Activated T-cell treated with anti-CD3 and anti-CD28 coated beads for 48 hours (primary cell): ENCODE data around the gene CRABP2.

ENCODE experiments used
- DNase-seq: peaks from one replicate; pipeline ENCODE4 v3.0.0-alpha.2; 2020; ENCODE audit warnings: low read depth

Gene CRABP2

DNA sequence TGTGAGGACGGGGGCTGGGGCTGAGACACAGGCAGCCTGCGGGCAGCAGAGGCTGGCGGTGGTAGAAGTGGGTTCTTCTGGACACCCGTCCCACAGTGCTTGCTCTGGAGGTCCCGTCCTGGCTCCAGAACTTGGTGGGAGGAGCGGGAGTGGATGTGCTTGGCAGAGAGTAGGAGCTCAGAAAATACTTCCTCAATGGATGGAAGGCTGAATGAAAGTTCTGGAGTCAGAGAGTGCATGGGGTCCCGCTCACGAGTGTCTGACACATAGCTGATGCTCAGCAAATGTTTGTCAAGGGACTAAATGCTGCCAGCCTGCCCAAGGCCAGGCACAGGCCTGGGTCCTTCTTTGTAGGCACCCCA is 14.7 kb downstream of the CRABP2 start:
- DNase-seq = no peak

DNA sequence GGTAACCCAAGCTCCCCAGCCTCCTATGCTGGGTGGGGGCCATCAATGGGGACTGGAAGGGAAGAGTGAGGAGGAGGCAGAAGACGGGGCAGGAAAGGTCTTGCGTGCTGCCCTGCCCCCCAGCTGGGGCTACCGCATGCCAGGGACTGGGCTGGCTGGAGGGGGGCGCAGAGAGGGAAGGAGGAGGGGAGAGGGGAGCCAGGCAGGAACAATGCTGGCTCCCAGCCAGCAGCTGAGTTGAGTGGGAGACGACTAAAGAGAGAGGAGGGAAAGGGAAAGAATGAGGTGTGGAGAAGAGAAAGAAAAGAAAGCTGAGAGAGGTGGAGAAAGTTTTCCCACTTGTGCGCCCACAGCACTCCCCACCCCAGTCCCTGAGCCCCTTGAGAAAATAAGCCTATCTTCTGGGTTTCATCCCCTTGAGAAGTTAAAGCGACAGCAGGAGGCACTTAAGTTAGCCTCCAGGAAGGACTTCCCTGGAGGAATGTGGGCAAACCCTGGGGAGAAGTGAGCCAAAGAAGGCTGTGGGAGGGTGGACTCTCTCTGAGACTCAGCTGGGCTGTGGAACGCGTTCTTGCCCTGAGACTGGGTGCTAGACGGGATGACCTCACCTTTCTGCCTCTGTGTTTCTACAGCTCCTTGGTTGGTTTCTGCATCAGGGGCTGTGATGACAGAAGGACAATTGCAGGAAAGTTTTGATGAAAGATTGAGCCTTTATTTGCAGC is 15.3 kb downstream of the CRABP2 start:
- no peak for DNase-seq

DNA sequence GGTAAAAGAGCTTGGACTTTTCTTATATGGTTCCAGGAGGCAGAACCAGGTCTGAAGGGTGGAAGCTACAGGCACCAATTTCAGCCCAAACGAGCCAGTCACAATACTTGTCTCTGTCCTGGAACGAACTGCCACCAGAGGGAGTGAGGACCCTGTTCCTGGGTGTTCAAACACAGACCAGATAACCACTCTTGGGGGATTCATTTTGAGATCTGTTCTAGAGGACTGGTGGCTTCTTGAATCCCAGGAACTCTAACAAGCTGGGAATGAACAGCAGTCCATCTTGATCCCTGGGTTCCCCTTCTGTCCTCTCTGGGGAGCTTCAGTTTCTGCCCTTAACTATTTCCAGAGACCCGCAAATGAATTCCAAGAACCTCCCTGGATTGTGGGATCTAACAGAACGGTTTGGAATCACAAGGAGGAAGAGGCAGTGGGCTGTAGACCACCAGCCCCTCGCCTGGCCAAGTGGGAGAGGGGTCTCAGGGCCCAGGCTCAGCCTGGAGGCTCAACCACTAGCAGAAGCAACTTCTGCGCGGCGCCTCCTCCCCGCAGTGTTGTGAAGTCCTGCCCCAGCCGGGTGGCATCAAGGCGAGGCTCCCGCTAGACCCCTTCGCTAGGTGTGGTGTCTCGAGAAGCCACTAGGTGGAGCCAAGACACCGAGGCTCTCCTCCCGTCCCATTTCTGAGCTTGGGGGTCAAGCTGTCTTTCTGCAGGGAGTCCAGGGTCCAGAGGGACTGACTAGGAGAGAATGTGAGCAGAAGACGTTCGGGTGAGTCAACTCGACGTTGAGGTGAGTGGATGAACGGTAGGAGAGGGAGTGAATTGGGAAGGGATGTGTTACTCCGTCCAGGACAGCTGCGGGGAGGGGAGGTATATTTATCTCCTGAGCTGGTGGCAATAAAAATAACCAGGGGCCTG is 16.1 kb downstream of the CRABP2 start:
- peak; percentile 69 for DNase-seq

DNA sequence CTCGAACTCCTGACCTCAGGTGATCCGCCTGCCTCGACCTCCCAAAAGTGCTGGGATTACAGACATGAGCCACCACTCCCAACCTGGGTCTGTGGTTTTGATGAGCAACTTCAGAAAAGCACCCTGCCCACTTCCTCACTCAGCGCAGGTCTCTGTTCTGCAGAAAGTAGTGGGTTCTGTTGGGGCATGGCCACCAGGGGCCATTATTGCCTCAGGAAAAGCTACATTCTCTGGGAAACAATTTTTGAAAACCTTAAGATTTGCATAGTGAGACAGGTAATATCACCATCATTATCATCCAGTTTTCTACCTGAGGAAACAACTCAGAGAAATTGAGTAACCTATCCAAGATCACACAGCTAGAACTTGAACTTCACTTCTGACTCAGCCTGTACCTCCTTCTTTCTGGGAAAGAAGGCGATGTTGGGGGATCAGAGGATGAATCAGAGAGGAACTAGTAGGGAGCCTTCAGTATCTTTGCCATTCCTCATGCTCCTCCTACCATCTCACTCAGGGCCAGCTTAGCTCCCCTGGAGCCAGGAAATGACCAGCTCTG is 21.1 kb downstream of the CRABP2 start:
- no peak for DNase-seq

DNA sequence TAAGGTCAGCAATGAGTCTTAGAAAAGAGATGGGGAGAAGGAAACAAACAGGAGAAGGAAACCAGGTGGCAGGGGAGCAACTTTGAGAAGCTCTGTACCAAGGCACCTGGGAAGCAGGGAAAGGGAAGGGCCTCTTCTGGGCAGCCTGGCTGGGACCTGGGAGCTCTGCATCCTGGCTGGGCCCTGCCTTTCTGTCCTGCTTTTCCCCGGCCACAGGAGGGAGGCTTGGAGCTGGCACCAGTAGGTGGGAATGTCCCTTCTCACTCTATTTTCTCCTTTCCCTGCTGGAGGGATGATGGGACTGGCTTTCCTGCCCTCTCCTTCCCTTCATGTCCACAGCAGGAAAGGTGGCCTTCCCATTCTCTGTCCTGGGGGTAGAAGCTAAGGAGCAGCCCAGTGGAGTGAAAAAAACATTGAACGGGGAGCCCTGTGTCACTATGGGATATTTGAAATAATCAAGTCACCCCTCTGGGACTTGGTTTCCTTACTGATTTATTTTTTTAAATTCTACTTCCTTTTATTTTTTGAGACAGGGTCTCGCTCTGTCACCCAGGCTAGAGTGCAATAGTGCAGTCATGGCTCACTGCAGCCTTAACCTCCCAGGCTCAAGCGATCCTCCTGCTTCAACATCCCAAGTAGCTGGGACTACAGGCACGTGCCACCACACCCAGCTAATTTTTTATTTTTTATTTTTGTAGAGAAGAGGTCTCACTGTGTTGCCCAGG is 23.1 kb downstream of the CRABP2 start:
- DNase-seq = no peak

DNA sequence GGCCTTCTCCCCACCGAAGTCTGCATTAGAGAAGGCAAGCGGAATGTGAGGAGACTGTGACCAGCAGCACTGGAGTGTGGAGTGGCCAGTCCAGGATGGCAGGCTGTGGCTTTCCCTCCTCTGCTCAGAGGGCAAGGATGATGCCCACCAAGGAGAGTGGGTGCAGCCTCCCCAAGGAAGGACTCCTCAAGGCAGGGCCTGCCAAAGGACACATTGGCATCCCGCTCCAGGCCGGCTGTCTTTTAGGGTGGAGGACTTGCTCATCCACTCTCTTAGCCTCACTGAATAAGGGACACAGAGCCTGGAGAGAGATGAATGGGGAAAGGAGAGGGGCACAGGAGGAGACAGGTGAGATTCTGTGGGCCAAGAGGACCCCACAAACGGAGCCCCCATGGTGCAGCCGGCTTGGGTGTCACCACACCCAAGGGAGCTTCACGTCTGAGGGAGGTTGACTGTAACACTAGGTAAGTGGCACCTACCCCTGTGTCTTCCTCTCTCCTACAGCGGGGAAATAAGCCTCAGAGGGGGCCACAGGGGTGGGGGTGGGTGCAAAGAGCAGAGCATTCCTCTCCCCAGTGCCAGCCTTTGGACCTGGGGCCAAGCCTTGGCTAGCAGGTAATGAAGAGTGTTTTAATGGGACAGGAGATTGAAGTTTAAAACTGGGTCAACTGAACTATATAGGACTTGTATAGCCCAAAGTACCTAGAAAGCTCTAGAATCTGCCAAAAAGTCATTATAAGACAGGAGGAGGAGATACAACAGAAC is 24.0 kb downstream of the CRABP2 start:
- DNase-seq = no peak

DNA sequence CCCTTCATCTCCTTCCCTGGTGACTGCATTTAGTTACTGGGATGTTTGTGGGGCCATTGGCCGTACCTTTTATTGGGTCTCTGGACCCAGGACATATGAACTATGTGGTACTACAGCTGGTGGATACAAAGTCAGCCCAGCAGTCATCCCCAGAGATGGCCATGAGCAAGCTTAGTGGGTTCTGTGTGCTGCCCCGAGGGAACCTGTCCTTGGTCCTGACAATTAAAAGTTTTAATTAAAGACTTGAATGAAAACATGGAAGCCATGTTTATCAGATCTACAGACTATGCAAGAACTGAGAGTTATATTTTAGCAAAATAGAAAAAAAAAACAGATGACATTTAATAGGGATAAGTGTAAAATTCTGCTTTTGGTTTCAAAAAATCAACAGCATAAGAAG is 25.3 kb downstream of the CRABP2 start:
- DNase-seq = no peak

DNA sequence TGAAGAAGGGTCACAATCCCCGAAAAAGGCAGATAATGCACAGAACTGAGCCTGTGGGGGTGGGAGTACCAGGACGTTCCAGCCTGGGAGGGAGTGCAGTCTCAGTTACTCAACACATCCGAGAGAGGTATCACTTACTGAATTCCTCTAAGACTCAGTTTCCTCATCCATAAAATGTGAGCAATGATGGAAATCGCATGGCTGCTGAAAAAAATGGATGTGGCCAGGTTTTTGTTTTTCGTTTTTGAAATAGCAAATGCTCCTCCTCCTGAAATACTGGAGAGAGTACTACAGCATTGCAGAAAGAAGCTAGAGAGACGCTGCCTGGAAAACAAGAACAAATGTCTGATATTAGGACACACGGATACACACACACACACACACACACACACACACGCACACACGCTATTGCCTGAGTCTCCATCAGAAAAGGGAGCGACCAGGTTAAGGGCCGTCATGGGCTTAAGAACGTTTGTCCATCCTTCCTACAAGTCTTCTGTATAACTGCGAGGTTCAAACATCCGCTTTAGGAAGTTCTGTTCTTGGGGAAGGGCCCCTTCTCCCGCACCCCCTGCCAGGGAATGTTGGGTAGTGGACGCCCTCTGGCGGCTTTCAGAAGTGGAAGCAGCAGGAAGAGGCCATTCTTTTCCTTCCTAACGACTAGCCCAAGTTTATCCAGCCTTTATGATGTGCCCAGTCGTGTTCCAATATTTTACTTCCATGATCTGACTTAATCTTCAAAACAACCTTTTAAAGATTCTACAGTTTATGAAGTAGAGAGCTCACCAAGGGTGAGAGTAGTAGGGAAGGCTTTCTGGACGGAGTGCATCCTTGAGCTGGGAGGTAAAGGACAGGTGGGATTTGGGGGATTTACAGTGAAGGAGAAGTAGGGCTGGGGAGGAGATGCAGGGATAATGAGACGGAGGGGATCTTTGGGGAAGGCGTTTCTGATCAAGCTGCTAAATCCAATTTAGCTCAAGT is 27.5 kb downstream of the CRABP2 start:
- DNase-seq = no peak

DNA sequence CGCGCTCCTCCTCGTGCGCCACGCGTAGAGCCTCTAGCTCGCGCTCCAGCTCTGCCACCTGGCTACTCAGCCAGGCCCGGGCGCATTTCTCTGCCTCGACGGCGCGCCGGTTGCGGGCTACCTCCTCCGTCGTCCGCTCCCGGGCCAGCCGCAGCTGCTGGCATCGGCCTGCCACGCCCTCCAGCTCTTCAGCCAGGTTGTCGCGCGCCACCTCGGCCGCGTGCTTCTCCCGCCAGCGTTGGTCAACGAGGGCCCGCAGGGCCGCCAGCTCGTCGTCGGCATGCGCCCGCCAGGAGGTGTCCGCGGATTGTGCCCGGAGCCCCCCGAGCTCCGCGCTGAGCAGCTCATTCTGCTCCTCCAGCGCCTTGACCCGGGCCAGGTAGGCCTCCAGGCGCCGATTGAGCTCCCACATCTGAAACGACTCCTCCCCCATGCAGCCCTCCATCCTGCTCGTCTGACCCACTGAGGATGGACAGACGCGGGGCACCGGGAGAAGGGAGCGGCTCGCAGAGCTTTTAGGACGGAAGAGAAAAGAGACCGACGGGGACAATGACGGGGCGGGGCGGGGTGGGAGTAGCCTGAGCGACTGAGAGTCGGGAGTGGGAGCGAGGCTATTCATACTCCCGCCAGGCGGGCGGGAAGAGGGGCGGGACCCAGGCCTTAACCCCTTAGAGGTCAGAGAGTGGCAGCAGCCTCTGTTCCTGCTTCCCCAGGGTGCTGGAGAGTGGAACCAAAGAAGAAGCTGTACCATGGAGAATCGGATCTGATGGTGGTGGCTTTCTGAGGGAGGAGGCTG is 28.4 kb downstream of the CRABP2 start, which contains the start of gene NES:
NES (minus strand) TSS at position 588 of the 796 bp plus-strand sequence; CDS start at position 445, 143 bp downstream.
- DNase-seq = no peak

DNA sequence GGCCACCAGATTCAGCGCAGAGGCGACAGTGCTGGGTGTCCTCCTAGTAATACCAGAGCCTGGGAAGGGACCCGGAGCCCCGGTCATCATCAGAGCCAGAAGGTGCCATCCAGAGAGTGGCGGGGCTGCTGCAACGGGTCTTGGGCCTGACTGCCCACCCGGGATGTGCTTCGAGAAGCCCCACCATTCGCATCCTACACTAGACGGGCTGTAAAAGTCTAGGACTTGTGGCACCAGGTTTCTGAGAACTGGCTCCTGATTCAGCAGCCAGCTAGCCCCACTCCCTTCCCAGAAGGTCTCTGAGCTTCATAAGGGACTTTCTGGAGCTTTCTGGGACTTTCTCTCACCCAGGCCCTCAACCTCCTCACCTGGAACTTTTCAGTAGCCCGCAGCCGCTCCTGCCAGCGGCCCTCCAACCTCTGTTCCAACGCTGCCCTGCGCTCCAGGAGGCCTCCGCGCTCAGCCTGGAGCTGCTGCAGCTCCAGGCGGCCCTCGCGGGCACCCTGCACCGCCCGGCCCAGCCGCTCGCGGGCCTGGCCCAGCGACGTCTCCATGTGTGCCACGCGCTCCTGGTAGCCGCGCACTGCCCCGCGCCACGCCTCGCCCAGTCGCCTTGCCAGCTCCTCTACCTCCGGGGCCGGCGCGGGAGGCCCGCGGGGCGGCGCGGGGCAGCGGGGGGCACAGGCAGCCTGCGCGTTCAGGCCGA is 29.1 kb downstream of the CRABP2 start:
- DNase-seq = no peak

DNA sequence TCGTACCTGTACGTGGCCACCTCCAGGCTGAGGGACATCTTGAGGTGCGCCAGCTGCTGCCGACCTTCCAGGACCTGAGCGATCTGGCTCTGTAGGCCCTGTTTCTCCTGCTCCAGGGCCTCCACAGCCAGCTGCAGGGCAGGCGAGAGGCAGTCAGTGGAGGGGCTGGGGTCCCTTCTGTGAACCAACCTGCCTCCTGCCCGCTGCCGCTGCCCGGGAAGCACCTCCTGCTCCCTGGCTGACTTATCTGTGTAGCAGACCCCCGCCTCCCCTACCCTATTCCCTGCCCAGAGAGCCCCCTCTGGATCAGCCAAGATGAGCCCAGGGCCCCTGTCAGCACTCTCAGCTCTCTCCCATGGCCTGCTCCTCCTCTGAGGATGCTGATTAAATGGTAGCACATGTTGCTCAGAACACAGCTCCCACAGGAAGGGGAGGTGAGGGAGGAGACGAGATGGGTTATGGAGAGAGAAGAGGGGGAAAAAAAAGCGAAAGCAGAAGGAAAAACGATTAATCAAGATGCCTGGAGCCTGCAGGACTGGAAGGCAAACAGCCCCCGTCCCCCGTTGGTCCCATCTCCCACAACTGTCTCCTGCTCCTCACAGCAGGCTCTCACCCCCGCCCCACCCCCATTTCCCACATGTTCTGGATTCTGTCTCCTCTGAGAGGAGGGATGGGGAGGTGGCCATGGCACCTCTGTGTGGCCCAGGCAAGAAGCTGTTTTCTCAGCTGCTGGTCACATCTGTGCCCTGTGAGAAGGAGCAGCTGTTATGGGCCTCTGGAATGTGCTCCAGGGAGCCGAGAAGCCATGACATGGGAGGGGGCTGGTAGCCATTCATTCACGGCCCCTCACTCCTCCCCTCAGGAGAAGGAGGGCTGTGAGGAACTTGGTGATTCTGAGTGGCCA is 29.9 kb downstream of the CRABP2 start:
- DNase-seq = no peak

DNA sequence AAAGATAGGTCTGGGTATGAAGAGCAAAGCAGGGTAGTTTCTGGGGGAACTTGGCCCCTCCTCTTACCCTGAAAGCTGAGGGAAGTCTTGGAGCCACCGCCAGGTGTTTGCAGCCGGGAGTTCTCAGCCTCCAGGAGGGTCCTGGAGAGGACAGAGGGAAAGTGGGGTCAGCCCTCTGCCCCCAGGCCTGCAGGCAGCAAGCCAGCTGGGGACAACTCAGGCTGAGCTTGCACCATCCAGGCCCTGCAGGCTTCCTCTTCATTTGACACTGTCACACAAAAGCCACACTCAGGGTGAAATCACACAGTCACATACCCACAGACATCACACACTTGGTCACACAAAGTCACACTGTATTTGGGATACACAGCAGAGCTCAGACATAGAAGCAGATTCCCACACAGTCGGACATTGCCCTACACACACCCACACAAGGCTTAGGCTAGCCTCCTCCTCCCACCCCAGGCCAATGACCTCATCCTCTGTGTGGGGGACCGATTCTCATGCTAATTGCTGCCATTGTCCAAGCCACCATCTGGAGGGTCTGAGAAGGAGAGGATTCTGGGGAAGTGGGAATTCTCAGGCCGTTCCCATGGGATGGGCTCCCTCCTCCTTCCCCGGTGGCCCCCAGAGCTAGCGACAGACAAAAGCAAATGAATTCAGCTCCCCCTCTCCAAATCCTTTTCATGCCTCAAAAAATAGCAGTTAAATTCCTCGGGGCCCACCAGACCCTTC is 31.8 kb downstream of the CRABP2 start:
- no peak for DNase-seq

DNA sequence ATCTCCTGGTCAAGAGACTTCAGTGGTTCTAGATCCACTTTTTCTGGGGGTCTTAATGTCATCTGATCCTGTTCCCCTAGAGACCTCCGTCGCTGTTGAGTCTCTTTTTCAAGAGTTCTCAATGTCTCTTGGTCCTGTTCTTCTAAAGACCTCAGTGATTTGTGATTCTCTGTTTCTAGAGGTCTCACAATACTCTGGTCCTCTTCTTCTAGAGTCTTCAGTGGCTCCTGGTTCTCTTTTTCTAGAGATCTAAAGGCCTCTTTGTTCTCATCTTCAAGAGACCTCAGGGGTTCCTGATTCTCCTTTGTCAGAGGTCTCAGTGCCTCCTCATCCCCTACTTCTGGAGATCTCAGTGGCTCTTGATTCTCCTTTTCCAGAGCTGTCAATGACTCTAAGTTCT is 33.6 kb downstream of the CRABP2 start:
- DNase-seq = no peak

DNA sequence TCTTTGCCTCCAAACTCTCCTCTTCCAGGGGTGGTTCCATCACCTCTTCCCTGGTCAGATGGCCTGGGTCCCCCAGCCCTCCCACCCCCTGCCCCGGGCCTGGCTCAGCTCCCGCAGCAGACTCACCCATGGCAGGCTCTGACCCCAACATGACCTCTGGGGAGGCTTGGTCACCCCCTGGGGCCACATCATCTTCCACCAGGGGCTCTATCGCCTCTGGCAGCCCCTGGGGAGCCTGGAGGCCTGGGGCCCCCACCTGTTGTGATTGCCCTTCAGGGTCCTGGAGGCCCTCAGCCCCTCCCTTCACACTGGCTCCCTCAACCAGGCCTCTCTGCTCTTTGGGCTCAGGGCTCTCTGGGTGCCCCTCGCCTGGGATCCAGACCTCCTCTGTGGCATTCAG is 34.6 kb downstream of the CRABP2 start:
- no peak for DNase-seq

DNA sequence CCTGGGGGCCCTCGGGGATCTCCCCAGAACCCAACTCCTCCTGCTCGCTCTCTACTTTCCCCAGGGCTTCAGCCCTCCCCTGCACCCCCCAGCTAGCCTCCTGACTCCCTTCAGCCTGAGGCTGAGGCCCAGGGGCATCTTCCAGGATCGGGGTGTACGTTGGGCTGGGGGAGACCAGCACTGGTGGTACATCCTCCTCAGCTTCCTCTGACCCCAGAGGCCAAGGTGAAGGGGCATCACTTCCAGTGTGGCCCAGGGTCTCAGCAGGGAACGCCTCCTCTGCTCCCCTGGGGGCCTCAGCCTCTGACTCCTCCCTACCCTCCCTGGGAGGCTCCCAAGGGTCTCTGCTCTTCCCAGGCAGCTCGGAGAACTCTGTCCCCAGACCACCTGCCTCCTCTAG is 35.0 kb downstream of the CRABP2 start:
- DNase-seq = no peak

DNA sequence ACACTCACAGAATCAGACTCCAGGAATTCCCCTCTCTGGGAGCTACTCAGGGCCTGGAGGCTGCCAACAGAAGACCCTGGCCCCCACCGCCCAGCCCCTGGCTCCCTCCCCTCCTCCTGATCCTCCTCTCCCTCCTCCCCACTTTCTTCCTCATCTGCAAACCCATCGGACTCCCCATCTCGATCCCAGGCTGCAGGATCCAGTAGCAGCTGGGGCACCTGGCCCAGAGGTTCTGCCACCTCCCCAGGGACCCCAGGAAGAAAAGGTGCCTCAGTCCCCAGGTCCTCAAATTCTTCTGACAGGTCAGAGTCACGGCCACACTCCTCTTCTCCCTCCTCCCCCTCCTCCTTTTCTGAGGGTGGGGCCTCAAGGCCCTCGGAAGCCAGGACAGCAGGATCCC is 35.6 kb downstream of the CRABP2 start:
- DNase-seq = no peak
